H4 (cell line): ENCODE data around the gene RIMBP2. TPM values are rescaled to one million over a fixed set of nuclear protein-coding genes. Genes with fewer than 3 reads are reported as not detected.
A peak's percentile ranks its signal among the peaks of the same experiment; 100 is the strongest.
"Not testable (repeated sequence)": the region's sequence is repeated elsewhere in the genome, so short reads cannot be mapped to it uniquely, and the experiment has no call there.

Source experiments
- DNase-seq: peaks from one replicate; pipeline ENCODE4 v3.0.0-alpha.2; 2015; ENCODE audit warnings: low spot score
- total RNA-seq: library from RNA; depleted of rRNA; stranded (reverse); fragments of >200 nt; shearing (Covaris generic); gene quantifications from 2 replicates; pipeline ENCODE4 v1.2.3, GENCODE V29; 2014

The RIMBP2 gene
- total RNA-seq, 1 experiment from 2014 or later: 0.50 TPM

DNA sequence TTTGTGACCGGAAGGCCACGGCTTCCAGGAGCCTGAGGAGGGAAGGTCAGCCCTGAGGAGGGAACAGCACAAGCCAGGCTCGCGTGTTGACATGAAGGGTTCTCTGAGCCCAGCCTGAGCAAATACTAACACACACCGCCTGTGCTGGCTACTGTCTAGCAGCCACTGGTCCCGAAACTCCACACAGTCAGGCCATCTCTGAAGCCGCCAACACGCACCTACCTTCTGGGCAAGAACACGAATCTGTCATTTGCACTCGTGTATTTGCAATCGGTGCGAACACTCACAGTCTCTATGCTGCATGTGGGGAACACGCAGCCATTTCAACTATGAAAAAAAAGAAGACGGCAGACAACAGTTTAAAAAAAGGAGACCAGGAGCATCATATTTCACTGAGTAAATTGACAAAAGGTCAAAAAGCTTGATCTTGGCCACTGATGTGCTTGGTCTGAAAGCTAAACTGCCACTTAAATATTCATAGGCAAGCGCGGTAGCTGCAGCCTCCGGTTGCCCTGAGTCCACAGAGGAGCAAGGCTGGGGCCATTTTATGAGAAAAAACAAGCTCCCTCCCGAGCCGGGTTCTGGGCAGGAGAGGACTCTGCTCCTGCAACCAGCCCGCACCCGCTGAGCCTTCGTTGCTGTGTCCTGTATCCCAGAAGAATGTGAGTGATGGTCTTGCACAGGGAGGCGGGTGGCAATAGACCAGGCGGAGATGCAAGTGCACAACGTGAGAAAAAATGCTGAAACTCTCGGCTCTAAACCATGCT lies 57.8 kb downstream of the RIMBP2 start:
- DNase-seq: no peak

GRCh38 chr12:130656411-130656810 lies 59.7 kb downstream of the RIMBP2 start:
- no peak for DNase-seq

DNA sequence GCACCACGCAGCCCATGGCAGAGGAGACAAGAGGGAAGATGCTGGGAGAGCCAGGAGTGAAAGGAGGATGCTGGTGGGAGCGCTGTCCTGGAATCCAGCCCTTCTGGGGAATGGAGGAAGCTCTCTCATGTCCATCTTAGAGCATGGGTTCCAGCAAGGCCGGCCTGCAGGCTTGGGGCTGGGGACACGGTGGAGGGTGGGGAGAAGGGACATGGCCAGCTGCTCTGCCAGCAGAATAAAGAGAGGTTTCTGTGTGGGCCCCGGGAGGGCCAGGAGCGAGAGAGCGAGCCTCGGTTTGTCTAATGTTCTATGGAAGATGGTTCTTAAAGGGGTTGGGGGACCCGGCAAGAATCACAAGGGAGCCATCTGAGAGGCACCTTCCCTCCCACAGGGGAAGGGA lies 60.2 kb downstream of the RIMBP2 start:
- no peak for DNase-seq

DNA sequence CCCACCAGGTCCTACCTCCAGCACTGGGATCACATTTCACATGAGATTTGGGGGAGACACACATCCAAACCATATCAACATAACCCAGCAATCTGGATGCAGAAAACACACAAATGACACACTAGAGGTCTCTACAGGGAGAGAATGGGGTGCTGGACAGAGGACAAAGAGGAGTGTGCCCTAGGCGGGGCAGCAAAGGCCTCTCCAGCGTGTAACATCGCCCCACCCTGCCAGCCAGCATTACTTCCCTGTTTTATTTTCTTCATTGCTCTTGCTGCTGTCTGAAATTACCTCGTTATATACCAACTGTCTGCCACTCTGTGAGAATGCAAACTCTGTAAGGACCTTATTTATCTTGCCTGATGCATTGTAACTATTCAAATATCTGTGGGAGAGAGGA lies 61.1 kb downstream of the RIMBP2 start:
- DNase-seq: no peak

DNA sequence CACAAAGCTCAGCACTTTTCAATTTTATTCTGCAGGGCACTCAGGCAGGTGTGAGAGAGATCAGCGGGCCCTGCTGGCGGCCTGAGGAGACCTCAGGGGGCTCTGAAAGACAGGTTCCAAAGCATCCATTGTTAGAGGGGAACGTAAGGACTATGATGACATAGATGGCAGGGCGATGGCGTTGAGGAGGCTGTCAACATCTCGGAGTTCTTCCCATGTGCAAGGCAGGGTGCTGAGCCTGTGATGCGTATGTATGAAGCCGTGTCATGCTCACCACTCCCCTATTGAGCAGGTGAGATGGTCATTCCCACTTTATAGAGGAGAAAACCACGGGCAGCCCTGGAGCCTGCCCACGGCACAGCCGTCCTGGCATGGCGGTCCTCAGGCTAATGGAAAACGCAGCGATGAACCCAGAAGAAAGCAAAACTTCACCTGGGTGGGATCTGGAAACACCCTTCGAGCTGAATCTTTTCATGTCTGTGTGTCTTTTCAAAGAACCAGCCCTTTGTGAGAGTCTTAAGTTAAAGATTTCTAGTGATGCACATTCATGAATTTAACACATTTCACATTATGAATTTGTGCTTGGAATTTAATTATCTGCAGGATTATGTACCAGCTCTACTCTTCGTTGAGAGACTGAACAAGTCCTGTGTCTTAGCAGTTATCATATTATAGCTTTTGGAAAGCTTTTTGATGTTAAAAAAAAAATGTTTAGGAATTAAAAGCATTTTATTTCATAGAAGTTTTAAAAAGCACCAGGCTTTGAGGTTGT lies 64.7 kb downstream of the RIMBP2 start:
- DNase-seq: no peak

- DNase-seq: no peak
Observed at GRCh38 chr12:130650131-130650530, 66.0 kb downstream of the RIMBP2 start.

DNA sequence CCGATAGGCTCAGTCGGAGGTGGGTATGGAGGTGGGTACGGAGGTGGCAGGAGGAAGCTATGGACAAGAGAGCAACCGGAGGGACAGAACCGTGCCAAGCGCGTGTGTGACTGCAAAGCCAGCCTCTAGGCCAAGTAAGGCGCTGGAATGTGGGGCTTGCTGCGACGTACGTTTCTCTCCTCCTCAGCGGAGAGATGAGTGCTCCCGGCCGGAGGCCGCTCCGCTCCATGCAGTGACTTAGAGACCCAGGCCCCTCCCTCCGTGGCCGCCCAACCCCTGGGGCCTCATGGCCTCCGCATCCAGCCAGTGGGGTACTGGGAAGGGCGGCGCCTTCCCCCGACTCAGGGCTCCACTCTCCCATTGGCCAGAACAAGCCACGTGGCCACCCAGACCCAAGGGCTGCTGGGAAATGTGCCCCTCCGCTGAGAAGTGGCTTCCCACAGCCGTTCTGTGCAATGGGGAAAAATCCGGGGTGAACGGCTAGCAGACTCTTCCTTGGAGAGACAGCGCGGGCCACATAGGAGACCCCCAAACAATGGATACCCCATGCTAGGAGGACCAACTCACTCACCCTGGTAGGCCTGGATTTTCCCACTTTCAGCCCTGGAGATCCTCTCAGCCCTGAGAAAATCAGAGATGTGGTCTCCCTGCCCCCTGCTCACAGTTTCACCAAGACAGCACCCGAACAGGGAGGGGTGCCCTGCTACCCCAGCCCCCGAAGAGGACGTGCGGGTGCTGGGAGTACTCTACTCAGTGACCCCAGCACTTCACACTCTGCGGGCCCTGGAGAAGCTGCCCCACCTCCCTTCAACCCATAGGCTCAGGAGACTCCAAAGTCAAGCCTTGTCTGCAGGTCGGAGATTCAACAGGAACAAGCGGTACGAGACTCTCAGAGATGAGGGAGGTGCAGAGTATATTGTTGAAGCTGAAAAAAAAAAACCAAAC lies 66.7 kb downstream of the RIMBP2 start:
- DNase-seq: no peak

- DNase-seq: no peak
Observed at GRCh38 chr12:130647814-130648213, 68.3 kb downstream of the RIMBP2 start.

- DNase-seq: no peak
Observed at GRCh38 chr12:130646716-130647370, 69.3 kb downstream of the RIMBP2 start.

DNA sequence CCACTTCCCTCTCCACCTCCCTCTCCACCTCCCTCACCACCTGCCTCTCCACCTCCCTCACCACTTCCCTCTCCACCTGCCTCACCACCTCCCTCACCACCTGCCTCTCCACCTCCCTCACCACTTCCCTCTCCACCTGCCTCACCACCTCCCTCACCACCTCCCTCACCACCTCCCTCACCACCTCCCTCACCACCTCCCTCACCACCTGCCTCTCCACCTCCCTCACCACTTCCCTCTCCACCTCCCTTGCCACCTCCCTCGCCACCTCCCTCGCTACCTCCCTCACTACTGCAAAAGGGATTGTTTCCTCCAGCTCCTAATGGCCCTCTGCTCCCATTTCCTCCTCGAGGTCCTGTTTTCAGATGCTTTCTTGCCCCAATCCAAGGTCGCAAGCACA lies 69.9 kb downstream of the RIMBP2 start:
- not testable (repeated sequence) for DNase-seq

DNA sequence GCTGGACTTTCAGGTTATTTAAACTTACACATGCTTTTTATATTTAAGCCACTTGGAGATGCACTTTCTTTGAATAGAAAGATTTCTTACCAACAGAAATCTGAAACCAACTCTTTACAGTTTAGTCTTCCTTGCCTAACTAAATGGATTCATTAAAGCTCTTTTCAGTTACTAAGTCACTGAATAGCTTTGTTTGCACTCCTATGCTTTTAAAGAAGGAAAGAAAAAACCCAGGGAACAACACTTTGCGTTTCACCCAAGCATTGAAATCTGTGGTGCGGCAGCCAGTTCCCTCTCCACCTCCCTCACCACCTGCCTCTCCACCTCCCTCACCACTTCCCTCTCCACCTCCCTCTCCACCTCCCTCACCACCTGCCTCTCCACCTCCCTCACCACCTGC lies 70.3 kb downstream of the RIMBP2 start:
- no peak for DNase-seq

GRCh38 chr12:130644566-130644965 lies 71.5 kb downstream of the RIMBP2 start:
- no peak for DNase-seq

DNA sequence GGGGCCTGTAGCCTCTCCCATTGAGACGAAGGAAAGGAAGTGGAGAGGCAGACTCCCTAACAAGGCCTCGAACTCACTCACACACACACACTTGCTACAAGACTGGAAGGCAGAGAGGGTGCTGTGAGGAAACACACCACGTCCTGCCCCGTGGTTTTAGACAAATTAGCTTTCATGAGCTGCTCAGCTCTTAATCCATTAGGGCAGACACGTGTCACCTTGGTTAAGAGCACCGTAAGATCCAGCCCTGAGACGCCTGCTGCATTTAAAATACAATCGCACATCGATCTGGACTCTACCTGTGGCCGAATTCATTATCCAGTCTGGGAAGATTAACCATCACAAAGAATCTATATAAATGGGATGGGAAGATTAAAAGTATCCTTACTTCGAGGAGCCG lies 72.0 kb downstream of the RIMBP2 start:
- no peak for DNase-seq

DNA sequence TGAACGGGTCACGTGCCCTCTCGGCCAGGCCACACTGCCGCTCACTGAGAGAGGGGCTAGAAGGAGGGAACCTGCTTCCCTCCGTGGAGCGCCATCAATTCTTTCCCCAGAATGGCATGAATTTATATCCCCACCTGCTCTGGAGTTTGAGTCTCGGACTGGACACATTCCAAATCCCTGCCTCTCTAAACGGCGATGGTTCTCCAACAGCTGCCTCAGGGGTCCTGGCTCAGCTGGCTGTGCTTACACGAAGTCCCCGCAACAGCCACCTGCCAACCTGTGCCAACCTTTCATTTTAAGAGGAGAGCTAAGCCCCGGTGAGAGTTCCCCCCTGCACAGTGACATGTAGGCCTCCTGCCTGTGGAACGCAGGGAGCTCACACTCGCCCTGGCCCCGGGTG lies 73.2 kb downstream of the RIMBP2 start:
- DNase-seq: no peak

DNA sequence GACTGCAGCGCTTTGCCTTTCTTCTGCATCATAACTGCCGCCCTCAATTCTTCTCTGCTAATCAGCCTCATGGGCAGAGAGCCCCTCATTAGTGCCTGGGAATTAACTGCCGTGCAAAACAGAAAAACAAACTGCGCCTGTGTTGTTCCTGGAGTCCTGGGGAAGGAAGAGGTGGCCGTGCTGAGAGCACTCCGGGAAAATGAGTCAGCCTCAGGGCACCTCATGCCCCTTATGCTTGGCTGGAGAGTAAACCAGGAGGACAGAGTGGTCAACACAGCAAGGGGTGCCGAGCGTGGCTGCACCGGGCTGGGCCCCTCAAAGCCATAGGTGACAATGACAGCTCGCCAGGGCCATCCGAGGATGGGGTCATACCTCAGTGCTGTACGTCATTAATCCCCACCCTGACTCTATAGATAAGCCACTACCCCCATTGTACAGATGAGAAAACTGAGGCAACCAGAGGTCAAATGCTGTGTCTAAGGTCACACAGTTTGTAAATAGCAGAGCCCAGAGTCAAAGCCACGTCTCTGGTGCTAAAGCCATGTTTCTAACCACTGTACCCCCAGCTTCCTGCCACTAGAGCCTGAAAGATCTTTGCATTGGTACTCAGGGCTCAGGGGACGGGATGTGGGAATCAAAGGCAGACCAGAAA lies 74.4 kb downstream of the RIMBP2 start:
- DNase-seq: no peak

DNA sequence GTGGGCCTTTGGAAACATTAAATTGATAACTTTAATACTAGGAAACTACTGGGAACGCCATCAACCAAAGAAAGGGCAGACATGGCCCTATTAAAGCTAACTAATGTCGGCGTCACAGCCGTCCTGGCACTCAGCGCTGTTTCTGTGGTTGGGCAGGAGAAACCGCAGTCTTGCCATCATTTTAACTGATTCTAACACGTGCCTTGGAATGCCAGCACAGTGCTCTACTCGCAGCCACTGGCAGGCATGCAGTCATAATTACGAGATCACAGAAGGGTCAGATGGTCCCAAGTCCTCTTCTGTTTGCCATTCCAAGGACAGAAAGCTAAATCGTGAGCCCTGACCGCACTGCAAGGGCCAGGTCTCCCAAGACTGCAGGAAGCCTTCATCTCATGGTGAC lies 75.2 kb downstream of the RIMBP2 start:
- peak; percentile 16 for DNase-seq

- DNase-seq: no peak
Observed at GRCh38 chr12:130640496-130640895, 75.6 kb downstream of the RIMBP2 start.

DNA sequence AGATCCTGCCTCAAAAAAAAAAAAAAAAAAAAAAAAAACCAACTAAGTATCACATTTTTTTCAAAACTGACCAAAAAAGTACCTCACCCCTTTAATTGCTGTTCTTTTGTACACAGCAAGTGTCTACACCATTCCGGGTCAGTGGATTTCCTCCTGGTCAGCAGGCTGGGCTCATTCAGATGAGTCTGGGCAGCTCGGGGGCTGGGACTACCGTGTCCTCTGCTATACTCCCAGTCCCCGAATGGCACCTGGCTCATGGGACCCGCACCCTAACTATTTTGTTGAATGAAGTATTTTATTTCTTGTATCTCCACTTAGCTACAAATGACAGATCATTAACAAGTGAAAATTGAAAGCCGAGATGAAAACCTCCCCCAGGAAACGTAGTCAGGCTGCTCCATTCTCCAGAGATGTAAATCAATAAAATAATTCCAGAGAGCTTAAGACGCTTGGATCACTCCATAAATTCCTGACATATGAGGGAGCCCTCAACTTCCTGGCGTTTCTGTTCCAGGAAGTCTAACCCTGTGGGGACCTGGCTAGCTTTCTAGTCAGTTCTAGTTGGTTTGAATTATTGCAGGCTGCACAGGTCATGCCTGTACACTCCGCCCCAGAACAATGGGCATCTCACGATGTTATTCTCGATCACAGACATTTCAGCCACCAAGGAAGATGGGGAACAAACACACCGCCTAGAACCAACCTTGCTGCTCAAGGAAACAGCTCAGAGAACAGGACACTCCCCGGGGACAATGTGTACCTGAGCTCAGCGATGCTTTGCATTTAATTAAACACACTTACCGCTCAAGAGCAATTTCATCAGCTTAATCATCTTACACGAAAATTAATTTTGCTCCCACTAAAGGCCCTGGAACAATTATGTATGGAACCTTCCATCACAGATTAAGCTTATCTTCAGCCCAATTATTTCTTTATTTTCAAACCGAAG lies 76.3 kb downstream of the RIMBP2 start:
- no peak for DNase-seq

DNA sequence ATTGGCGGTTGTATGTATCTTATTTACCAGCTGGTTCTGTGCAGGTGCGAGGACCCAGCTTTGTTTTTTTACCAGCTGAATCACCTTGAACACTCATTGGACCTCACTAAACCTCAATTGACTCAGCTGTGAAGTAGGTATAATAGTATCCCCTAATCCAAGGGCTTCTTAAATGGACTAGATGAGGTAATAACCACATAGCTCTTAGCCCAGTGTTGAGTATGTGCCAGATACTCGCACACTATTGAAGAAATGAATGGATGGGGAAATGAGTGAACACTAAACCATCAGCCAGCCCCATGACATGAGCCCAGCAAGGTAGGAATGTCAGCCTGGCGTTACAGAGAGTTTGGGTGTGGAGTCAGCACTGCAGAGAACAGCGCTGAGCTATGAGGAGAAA lies 79.7 kb downstream of the RIMBP2 start:
- no peak for DNase-seq

DNA sequence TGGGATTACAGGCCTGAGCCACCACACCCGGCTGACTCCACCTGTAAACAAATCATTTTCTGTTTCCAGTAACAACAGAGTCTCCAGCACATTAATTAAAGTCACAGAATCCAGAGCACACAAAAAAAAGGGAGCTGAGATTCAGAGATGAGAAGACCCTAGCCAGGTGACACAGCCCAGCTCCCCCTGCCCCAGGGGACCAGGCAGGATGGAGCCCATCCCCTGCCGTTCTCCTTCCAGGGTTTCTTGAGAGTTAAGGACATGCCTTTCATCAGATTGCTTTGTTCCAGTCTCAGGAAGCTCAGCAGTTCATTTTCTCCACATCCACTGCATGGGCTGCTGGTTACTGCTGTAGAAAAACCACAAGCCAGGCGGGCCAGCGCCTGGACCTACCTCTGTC lies 81.2 kb downstream of the RIMBP2 start:
- no peak for DNase-seq
